Heart left ventricle (tissue), 16 donors: ENCODE measurements around the gene RAVER1. TPM values are rescaled to one million over a fixed set of nuclear protein-coding genes. Genes with fewer than 3 reads are reported as not detected.

ENCODE experiments used
- ATAC-seq, 4 donors: fragments of 200-7000 bp; cut with Tn5 transposase; one replicate each; pipeline ENCODE4 v1.9.1; 2020 to 2022; ENCODE audit warnings: moderate library complexity in 4 of 4, mild to moderate bottlenecking in 3 of 4, moderate number of reproducible peaks in 1 of 4
- DNase-seq, 5 donors: peaks; one replicate each; pipeline ENCODE4 v3.0.0-alpha.2; 2020
- H3K27ac ChIP-seq, 12 donors: fragments of 200-600 bp; sonication (generic) in 4 of 12; one replicate each; pipeline versions ENCODE4 v1.5.0 to v1.8.0; 2016 to 2022; ENCODE audit warnings: mild to moderate bottlenecking in 2 of 12
- H3K27me3 ChIP-seq, 9 donors: fragments of 200-600 bp; sonication (generic) in 2 of 9; one replicate each; pipeline versions ENCODE4 v1.5.1 to v1.8.0; 2016 to 2022; ENCODE audit warnings: mild to moderate bottlenecking in 3 of 9
- H3K36me3 ChIP-seq, 9 donors: fragments of 200-600 bp; sonication (generic) in 2 of 9; one replicate each; pipeline versions ENCODE4 v1.5.0 to v1.8.0; 2018 to 2022; ENCODE audit warnings: mild to moderate bottlenecking in 2 of 9
- H3K4me1 ChIP-seq, 12 donors: fragments of 200-600 bp; sonication (generic) in 4 of 12; one replicate each; pipeline versions ENCODE4 v1.5.0 to v1.8.0; 2016 to 2022; ENCODE audit warnings: mild to moderate bottlenecking in 3 of 12
- H3K4me3 ChIP-seq, 12 donors: fragments of 200-600 bp; sonication (generic) in 4 of 12; one replicate each; pipeline versions ENCODE4 v1.5.0 to v1.8.0; 2017 to 2022; ENCODE audit warnings: mild to moderate bottlenecking in 9 of 12, moderate library complexity in 4 of 12
- H3K9me3 ChIP-seq, 12 donors: fragments of 200-600 bp; sonication (generic) in 4 of 12; one replicate each; pipeline versions ENCODE4 v1.5.0 to v1.8.0; 2016 to 2022; ENCODE audit warnings: mild to moderate bottlenecking in 1 of 12
- CTCF ChIP-seq, 12 donors: fragments of 200-600 bp; sonication (generic) in 4 of 12; IDR thresholded peaks; one replicate each; pipeline versions ENCODE4 v1.5.0 to v1.8.0; 2018 to 2022; ENCODE audit warnings: antibody characterized with exemption in 12 of 12, mild to moderate bottlenecking in 5 of 12
- POLR2A ChIP-seq, 2 donors: fragments of 450-650 bp; IDR thresholded peaks; one replicate each; pipeline ENCODE4 v1.6.1; 2017; ENCODE audit warnings: antibody characterized with exemption in 2 of 2, mild to moderate bottlenecking in 2 of 2, moderate library complexity in 2 of 2
- WGBS, 4 donors: extraction: QIAGEN DNeasy Blood & Tissue Kit in 2 of 4; methylation state at CpG; one replicate each; pipeline versions ENCODE4 v1.1.5 to v1.1.7; 2013 to 2018; 5-methylcytosine and 5-hydroxymethylcytosine counted together
- intact Hi-C, 10 donors: fragments of 100-400 bp; cut with DNase I; formaldehyde crosslinking; loops; one replicate each; pipeline versions ENCODE4 v1.11.1 to v1.14.2; 2022
- polyA plus RNA-seq, 2 donors: library from polyadenylated mRNA; stranded (reverse); fragments of 200-250 nt; gene quantifications; one replicate each; pipeline ENCODE4 v1.2.3, GENCODE V29; 2013
- total RNA-seq, 9 donors: library from RNA; depleted of rRNA in 2 of 9; stranded (reverse); fragments of >200 nt in 2 of 9; fragmentation: NEBNext Ultra II Directional in 3 of 9; extraction: Animal tissue kit (Norgen Biotek cat#: 25700) in 3 of 9; gene quantifications; one replicate each; pipeline versions ENCODE4 v1.1.0 to v1.2.4, GENCODE V29; 2016 to 2023
- donor health status: ischemic (EF 13 %, LVEDD 7.1; RV severe dilation, severe dysfunction).
- donor health status: healthy with polysubstance abuse.
- donor health status: DM: no; HTN: yes; CAD: no.
- donor health status: DM: no; HTN: no; CAD: no.
- donor health status: ischemic (EF 25% LVEDD 6.9; RV normal size, moderate dysfunction).
- donor health status: ischemic (EF 25% LVEDD 5.7; RV mildly dilated, moderate dysfunction).
- donor health status: healthy.
- donor health status: DM: yes; HTN: yes; CAD: no.
- donor health status: ischemic (EF 35%, LVEDD 5.7; RV mildly dilated, moderate dysfunction).
- donor health status: nonischemic (EF 11% LVEDD 7.7; RV severe dilation, severe dysfunction).
- donor health status: DM: yes; HTN: yes; CAD: no.
- donor health status: PGD.
- donor health status: ischemic (EF 29% LVEDD 5.4; RV normal size, mild dysfunction).
- donor health status: nonischemic (EF 23%, LVEDD 6.1; RV moderate dilation, normal function).

The RAVER1 gene
- total and polyA plus RNA-seq, 11 donors = 5.9 to 22.5 (median 14.0) TPM

- peak in 2 of 4 donors; percentile 62 to 66 for ATAC-seq
- Histone ChIP-seq H3K4me3 (peak overlapping the region in 1 of 12 donors; percentile 37), H3K27ac (peak overlapping the region in 1 of 12 donors; percentile 60)
Measured at GRCh38 chr19:10305139-10305806, 28.1 kb downstream of the RAVER1 start.

GRCh38 chr19:10299545-10300458 lies 33.5 kb downstream of the RAVER1 start:
- no peak overlapping the region for H3K4me3 ChIP-seq
- peaks cover 12 to 61% (median 23%) of the 10 kb centered on the region in 9 donors for H3K27me3 ChIP-seq
- H3K9me3 ChIP-seq = no peaks in the 10 kb centered on the region
- intact Hi-C loops = no loop called here
- H3K36me3 ChIP-seq = no peaks in the 10 kb centered on the region
- peaks cover 0 to 30% (median 8%) of the 10 kb centered on the region in 12 donors for H3K4me1 ChIP-seq
- 41 to 57% (median 45%) methylated on average over 14 of the region's 14 CpGs for WGBS, 4 donors
- peak overlapping the region in 1 of 12 donors; percentile 13 for H3K27ac ChIP-seq
- ATAC-seq (peak in 1 of 4 donors; percentile 51), DNase-seq (no peak)
- TF ChIP-seq CTCF (IDR thresholded peaks at IDR 0.05) (no peak), POLR2A (IDR thresholded peaks at IDR 0.05) (no peak)

More at GRCh38 chr19:10305139-10305806, 28.1 kb downstream of the RAVER1 start:
- peak in 2 of 5 donors; percentile 47 to 52 for DNase-seq
- Histone ChIP-seq H3K36me3 (peaks cover 0 to 7% (median 0%) of the 10 kb centered on the region in 9 donors), H3K4me1 (peaks cover 0 to 19% (median 0%) of the 10 kb centered on the region in 12 donors), H3K27me3 (peaks cover 0 to 10% (median 0%) of the 10 kb centered on the region in 9 donors), H3K9me3 (no peaks in the 10 kb centered on the region)
- no peak for TF ChIP-seq POLR2A (IDR thresholded peaks at IDR 0.05)
- TF ChIP-seq CTCF (IDR thresholded peaks at IDR 0.05) = no peak
- intact Hi-C loops = no loop called here
- WGBS, 4 donors = 79 to 87% (median 82%) methylated on average over 11 to 17 of the region's 17 CpGs

- TF ChIP-seq POLR2A (IDR thresholded peaks at IDR 0.05) (no peak), CTCF (IDR thresholded peaks at IDR 0.05) (no peak)
- H3K4me1 ChIP-seq = peaks cover 10 to 57% (median 22%) of the 10 kb centered on the region in 12 donors
- no peaks in the 10 kb centered on the region for H3K36me3 ChIP-seq
- 4 to 16% (median 7%) methylated on average over 21 to 58 of the region's 58 CpGs for WGBS, 4 donors
- peaks cover 33 to 97% (median 60%) of the 10 kb centered on the region in 9 donors for H3K27me3 ChIP-seq
- ATAC-seq (no peak), DNase-seq (no peak)
- H3K9me3 ChIP-seq = no peaks in the 10 kb centered on the region
- no peak overlapping the region for H3K27ac ChIP-seq
- H3K4me3 ChIP-seq = peak overlapping the region in 5 of 12 donors; percentile 26 to 51 (median 30)
- intact Hi-C loops = no loop called here
Measured at GRCh38 chr19:10295847-10296591, 37.3 kb downstream of the RAVER1 start.
